Keratinocyte (primary cell): Measurements from ENCODE around the gene DOC2A. TPM values are rescaled to one million over a fixed set of nuclear protein-coding genes. Genes with fewer than 3 reads are reported as not detected.
"Not testable (repeated sequence)": the region's sequence is repeated elsewhere in the genome, so short reads cannot be mapped to it uniquely, and the experiment has no call there.

Source experiments
- DNase-seq: peaks from one replicate; pipeline ENCODE4 v3.0.0-alpha.2; 2011; ENCODE audit warnings: low read depth, missing footprints, low spot score
- FAIRE-seq: peaks from 2 replicates; lab custom pipeline; 2011; peaks lifted over from hg19 to GRCh38; lab: Jason Lieb, UNC
- H2AFZ ChIP-seq: 2 replicates; pipeline ENCODE4 v1.6.0; 2012; ENCODE audit warnings: low read length, control low read depth, inconsistent platforms; ENCODE audit not compliant: control insufficient read depth
- H3K27ac ChIP-seq: 2 replicates; pipeline ENCODE4 v1.5.1; 2011; ENCODE audit warnings: low read length; ENCODE audit not compliant: control insufficient read depth, insufficient read depth
- H3K27me3 ChIP-seq: 3 replicates; pipeline ENCODE4 v1.6.0; 2011; ENCODE audit warnings: low read length; ENCODE audit not compliant: control insufficient read depth, insufficient read depth; ENCODE audit errors: extremely low read depth
- H3K36me3 ChIP-seq, 2 experiments: 2 replicates in 1 of 2; 3 replicates in 1 of 2; pipeline ENCODE4 v1.5.1; 2011; ENCODE audit warnings: low read length in 2 of 2, mild to moderate bottlenecking in 1 of 2; ENCODE audit not compliant: control insufficient read depth in 2 of 2, insufficient read depth in 2 of 2; ENCODE audit errors: extremely low read depth in 1 of 2
- H3K4me1 ChIP-seq: 3 replicates; pipeline ENCODE4 v1.5.1; 2011; ENCODE audit warnings: low read length; ENCODE audit not compliant: control insufficient read depth, insufficient read depth; ENCODE audit errors: extremely low read depth
- H3K4me2 ChIP-seq: 3 replicates; pipeline ENCODE4 v1.6.0; 2011; ENCODE audit warnings: low read depth, low read length; ENCODE audit not compliant: control insufficient read depth, insufficient read depth; ENCODE audit errors: extremely low read depth
- H3K4me3 ChIP-seq, 3 experiments: fragments of 200-600 bp in 1 of 3; sonication (generic) in 1 of 3; 2 replicates in 2 of 3; 3 replicates in 1 of 3; pipeline ENCODE4 v1.5.1; 2011 to 2016; ENCODE audit warnings: low read length in 3 of 3, mild to moderate bottlenecking in 3 of 3, control low read depth in 2 of 3, inconsistent platforms in 1 of 3, low read depth in 1 of 3, mixed read lengths in 1 of 3, mixed run types in 1 of 3, moderate library complexity in 1 of 3; ENCODE audit not compliant: control insufficient read depth in 2 of 3, insufficient read depth in 2 of 3; ENCODE audit errors: extremely low read depth in 1 of 3
- H3K79me2 ChIP-seq: 2 replicates; pipeline ENCODE4 v1.6.0; 2012; ENCODE audit warnings: low read length; ENCODE audit not compliant: control insufficient read depth, insufficient read depth
- H3K9ac ChIP-seq: 3 replicates; pipeline ENCODE4 v1.6.0; 2011; ENCODE audit warnings: low read length; ENCODE audit not compliant: control insufficient read depth, insufficient read depth; ENCODE audit errors: extremely low read depth
- H3K9me1 ChIP-seq: 3 replicates; pipeline ENCODE4 v1.6.0; 2011; ENCODE audit warnings: low read length; ENCODE audit not compliant: control insufficient read depth, insufficient read depth; ENCODE audit errors: extremely low read depth
- H3K9me3 ChIP-seq: 2 replicates; pipeline ENCODE4 v1.5.1; 2012; ENCODE audit warnings: low read depth, low read length; ENCODE audit not compliant: control insufficient read depth
- H4K20me1 ChIP-seq: 3 replicates; pipeline ENCODE4 v1.6.0; 2011; ENCODE audit warnings: low read length; ENCODE audit not compliant: control insufficient read depth, insufficient read depth; ENCODE audit errors: extremely low read depth
- EZH2 ChIP-seq: IDR thresholded peaks from one replicate; pipeline ENCODE4 v1.6.1; 2012; ENCODE audit warnings: inconsistent platforms, mild to moderate bottlenecking, low read length, moderate library complexity
- dilution Hi-C: fragments of 300-500 bp; cut with MboI; formaldehyde crosslinking; loops from one replicate; pipeline ENCODE4 v1.7.0; 2020; ENCODE audit warnings: low sequenced_read_pairs; ENCODE audit not compliant: extremely low pct_ligation_motif_present
- polyA plus RNA-seq, 5 experiments: library from polyadenylated mRNA; depleted of rRNA in 3 of 5; stranded (reverse) in 3 of 5; stranded (forward) in 1 of 5; unstranded in 1 of 5; fragments of >200 nt; gene quantifications; 1 replicate in 1 of 5; 2 replicates in 3 of 5; 3 replicates in 1 of 5; pipeline versions ENCODE4 v1.2.1 to v1.2.3, GENCODE V29; 2011 to 2012; ENCODE audit warnings: missing spikeins in 2 of 5, low read depth in 1 of 5, low replicate concordance in 1 of 5
- TF ChIP-seq, protein P1 (sequence below), 3 experiments: IDR thresholded peaks in 1 of 3; conservative IDR thresholded peaks in 1 of 3; optimal IDR thresholded peaks in 1 of 3; 2 replicates in 2 of 3; 3 replicates in 1 of 3; pipeline versions ENCODE3 to v1.5.1; 2011; ENCODE audit warnings: low read length in 3 of 3, mild to moderate bottlenecking in 3 of 3, moderate library complexity in 2 of 3, control low read depth in 1 of 3, inconsistent platforms in 1 of 3; ENCODE audit not compliant: insufficient read depth in 2 of 3; ENCODE audit errors: extremely low read depth in 1 of 3

DOC2A gene
- polyA plus RNA-seq, 1 donor (not counting 4 experiments of a cell fraction or from before 2014, with no cell fraction given), result 0.26 TPM

DNA sequence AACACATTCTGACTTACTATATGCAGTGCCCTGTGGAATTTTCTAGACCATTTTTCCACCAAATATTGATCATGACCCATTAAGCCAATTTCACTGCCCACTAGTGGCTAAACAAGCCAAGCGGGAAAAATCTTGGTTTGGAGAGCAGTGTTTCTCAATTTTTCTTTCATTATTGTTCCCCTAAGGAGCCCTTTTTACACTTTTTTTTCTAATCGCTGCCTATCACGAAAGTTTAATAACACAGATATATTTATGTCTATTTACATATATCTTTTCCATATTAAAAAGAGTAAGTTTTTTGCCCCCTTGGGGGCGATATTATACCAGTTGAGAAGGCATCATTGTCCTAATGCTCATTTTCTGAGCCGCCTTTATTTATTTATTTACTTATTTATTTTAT lies 31.0 kb upstream of the DOC2A start:
- H4K20me1 ChIP-seq, result no peaks in the 10 kb centered on the region
- FAIRE-seq (no peak), DNase-seq (no peak)
- no peak overlapping the region for H3K4me2 ChIP-seq
- dilution Hi-C loops, result no loop called here
- no peaks in the 10 kb centered on the region for H3K9me3 ChIP-seq
- TF ChIP-seq, protein P1, sequence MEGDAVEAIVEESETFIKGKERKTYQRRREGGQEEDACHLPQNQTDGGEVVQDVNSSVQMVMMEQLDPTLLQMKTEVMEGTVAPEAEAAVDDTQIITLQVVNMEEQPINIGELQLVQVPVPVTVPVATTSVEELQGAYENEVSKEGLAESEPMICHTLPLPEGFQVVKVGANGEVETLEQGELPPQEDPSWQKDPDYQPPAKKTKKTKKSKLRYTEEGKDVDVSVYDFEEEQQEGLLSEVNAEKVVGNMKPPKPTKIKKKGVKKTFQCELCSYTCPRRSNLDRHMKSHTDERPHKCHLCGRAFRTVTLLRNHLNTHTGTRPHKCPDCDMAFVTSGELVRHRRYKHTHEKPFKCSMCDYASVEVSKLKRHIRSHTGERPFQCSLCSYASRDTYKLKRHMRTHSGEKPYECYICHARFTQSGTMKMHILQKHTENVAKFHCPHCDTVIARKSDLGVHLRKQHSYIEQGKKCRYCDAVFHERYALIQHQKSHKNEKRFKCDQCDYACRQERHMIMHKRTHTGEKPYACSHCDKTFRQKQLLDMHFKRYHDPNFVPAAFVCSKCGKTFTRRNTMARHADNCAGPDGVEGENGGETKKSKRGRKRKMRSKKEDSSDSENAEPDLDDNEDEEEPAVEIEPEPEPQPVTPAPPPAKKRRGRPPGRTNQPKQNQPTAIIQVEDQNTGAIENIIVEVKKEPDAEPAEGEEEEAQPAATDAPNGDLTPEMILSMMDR (optimal IDR thresholded peaks at IDR 0.05 in 1 of 3, IDR thresholded peaks at IDR 0.05 in 1 of 3, conservative IDR thresholded peaks at IDR 0.05 in 1 of 3; ENCODE audit: extremely low read depth in 1 of 3, insufficient read depth in 2 of 3, low read length in 3 of 3), result peak in 2 of 3 experiments; percentile 21 to 35
- no peak for TF ChIP-seq EZH2
- H3K9me1 ChIP-seq, result no peaks in the 10 kb centered on the region
- no peaks in the 10 kb centered on the region for H3K79me2 ChIP-seq
- no peak overlapping the region for H3K9ac ChIP-seq
- H3K27ac ChIP-seq, result no peak overlapping the region
- no peak overlapping the region for H2AFZ ChIP-seq
- no peaks in the 10 kb centered on the region for H3K4me1 ChIP-seq
- no peaks in the 10 kb centered on the region for H3K36me3 ChIP-seq
- no peak overlapping the region for H3K4me3 ChIP-seq
- H3K27me3 ChIP-seq, result no peaks in the 10 kb centered on the region

DNA sequence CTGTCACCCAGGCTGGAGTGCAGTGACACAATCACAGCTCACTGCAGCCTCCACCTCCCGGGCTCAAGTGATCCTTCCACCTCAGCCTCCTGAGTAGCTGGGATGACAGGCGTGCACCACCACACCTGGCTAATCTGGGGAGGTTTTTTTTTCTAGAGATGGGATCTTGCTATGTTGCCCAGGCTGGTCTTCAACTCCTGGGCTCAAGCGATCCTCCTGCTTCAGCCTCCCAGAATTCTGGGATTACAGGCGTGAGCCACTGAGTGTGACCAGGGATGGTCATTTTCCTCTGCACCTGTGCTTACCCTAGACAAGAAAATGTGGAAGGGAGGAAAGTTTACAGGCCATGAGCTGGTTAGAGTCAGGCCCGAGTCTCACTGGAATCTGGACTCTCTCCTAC lies 29.9 kb upstream of the DOC2A start:
- H3K9me3 ChIP-seq, H3K4me2 ChIP-seq, H3K36me3 ChIP-seq, H3K9me1 ChIP-seq, H3K9ac ChIP-seq, H3K27me3 ChIP-seq, H3K4me3 ChIP-seq, H2AFZ ChIP-seq, H3K79me2 ChIP-seq, H3K4me1 ChIP-seq, dilution Hi-C loops, DNase-seq, H4K20me1 ChIP-seq, FAIRE-seq, H3K27ac ChIP-seq: not testable (repeated sequence)

DNA sequence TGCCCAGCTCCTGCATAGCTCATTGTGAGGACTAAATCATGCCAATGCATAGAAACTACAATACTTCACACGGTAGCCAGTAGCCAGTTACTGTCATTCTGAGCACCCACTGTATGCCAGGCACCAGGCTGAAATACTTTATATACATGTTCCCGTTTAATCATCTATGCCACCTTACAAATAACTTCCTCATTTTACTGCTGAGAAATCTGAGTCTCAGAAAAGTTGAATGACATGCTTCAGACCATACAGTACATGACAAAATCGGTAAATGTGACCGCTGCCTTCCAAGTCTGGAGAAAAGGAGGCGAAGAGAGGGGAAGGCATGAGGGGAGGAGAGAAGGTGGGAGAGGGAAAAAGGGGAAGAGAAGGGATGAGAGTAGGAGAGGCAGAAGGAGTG lies 29.4 kb upstream of the DOC2A start:
- FAIRE-seq (no peak), DNase-seq (no peak)
- no peaks in the 10 kb centered on the region for H3K9me3 ChIP-seq
- H3K4me3 ChIP-seq, result no peak overlapping the region
- no peak overlapping the region for H3K4me2 ChIP-seq
- H3K36me3 ChIP-seq, result no peaks in the 10 kb centered on the region
- dilution Hi-C loops, result no loop called here
- TF ChIP-seq EZH2, result no peak
- TF ChIP-seq, protein P1 (optimal IDR thresholded peaks at IDR 0.05 in 1 of 3, IDR thresholded peaks at IDR 0.05 in 1 of 3, conservative IDR thresholded peaks at IDR 0.05 in 1 of 3; ENCODE audit: extremely low read depth in 1 of 3, insufficient read depth in 2 of 3, low read length in 3 of 3), result no peak
- H3K9ac ChIP-seq, result no peak overlapping the region
- no peaks in the 10 kb centered on the region for H4K20me1 ChIP-seq
- H3K27me3 ChIP-seq, result no peaks in the 10 kb centered on the region
- H3K4me1 ChIP-seq, result no peaks in the 10 kb centered on the region
- no peaks in the 10 kb centered on the region for H3K9me1 ChIP-seq
- no peak overlapping the region for H2AFZ ChIP-seq
- H3K79me2 ChIP-seq, result no peaks in the 10 kb centered on the region
- H3K27ac ChIP-seq, result no peak overlapping the region
